GM23338 (cell line): ENCODE measurements around the gene SIGLEC8. TPM values are rescaled to one million over a fixed set of nuclear protein-coding genes. Genes with fewer than 3 reads are reported as not detected.

Experiments
- ATAC-seq: fragments of 200-7000 bp; cut with Tn5 transposase; 3 replicates; pipeline ENCODE4 v1.9.1; 2020
- DNase-seq: peaks from one replicate; pipeline ENCODE4 v3.0.0-alpha.2; 2015; ENCODE audit warnings: low spot score
- H2AFZ ChIP-seq: fragments of 200-600 bp; sonication (generic); 2 replicates; pipeline ENCODE4 v1.8.0; 2016; ENCODE audit warnings: antibody characterized with exemption, mild to moderate bottlenecking, moderate library complexity
- H3F3A ChIP-seq: fragments of 200-600 bp; sonication (generic); replicated peaks from 2 replicates; pipeline ENCODE4 v1.8.0; 2017; ENCODE audit warnings: antibody characterized with exemption, mixed run types, low read depth
- H3K27ac ChIP-seq: fragments of 200-600 bp; sonication (generic); 2 replicates; pipeline ENCODE4 v1.6.1; 2016; ENCODE audit warnings: low read depth
- H3K27me3 ChIP-seq: fragments of 200-600 bp; sonication (generic); 2 replicates; pipeline ENCODE4 v1.8.0; 2016; ENCODE audit warnings: mild to moderate bottlenecking, mixed run types, moderate library complexity; ENCODE audit not compliant: insufficient read depth
- H3K36me3 ChIP-seq: fragments of 200-600 bp; sonication (generic); 2 replicates; pipeline ENCODE4 v1.8.0; 2016; ENCODE audit warnings: mild to moderate bottlenecking; ENCODE audit not compliant: insufficient read depth
- H3K4me1 ChIP-seq: fragments of 200-600 bp; sonication (generic); 2 replicates; pipeline ENCODE4 v1.8.0; 2016; ENCODE audit warnings: mild to moderate bottlenecking, moderate library complexity; ENCODE audit not compliant: insufficient read depth
- H3K4me2 ChIP-seq: fragments of 200-600 bp; sonication (generic); 2 replicates; pipeline ENCODE4 v1.7.1; 2017; ENCODE audit warnings: mixed run types
- H3K4me3 ChIP-seq: fragments of 200-600 bp; sonication (generic); 2 replicates; pipeline ENCODE4 v1.6.1; 2016; ENCODE audit warnings: mixed run types
- H3K79me2 ChIP-seq: fragments of 200-600 bp; sonication (generic); replicated peaks from 2 replicates; pipeline ENCODE4 v1.8.0; 2017; ENCODE audit warnings: mild to moderate bottlenecking; ENCODE audit not compliant: insufficient read depth
- H3K9me2 ChIP-seq: fragments of 200-600 bp; sonication (generic); 2 replicates; pipeline ENCODE4 v1.8.0; 2017; ENCODE audit not compliant: insufficient read depth
- H4K20me1 ChIP-seq: fragments of 200-600 bp; sonication (generic); replicated peaks from 2 replicates; pipeline ENCODE4 v1.8.0; 2017; ENCODE audit warnings: mild to moderate bottlenecking; ENCODE audit not compliant: insufficient read depth
- H3K27ac Mint-ChIP-seq: 2 replicates; pipeline ENCODE4 v1.8.0; 2020; ENCODE audit warnings: inconsistent platforms, mild to moderate bottlenecking, moderate library complexity, mixed read lengths
- H3K27me3 Mint-ChIP-seq: 3 replicates; pipeline ENCODE4 v1.8.0; 2022; ENCODE audit warnings: low read depth, mild to moderate bottlenecking, moderate library complexity, mixed read lengths, inconsistent platforms; ENCODE audit not compliant: insufficient read depth, poor library complexity
- H3K36me3 Mint-ChIP-seq: 3 replicates; pipeline ENCODE4 v1.8.0; 2021; ENCODE audit warnings: low read depth, mild to moderate bottlenecking, inconsistent platforms, moderate library complexity, mixed read lengths
- H3K4me1 Mint-ChIP-seq: 3 replicates; pipeline ENCODE4 v1.8.0; 2020; ENCODE audit warnings: mild to moderate bottlenecking, inconsistent platforms, mixed read lengths
- H3K4me3 Mint-ChIP-seq: 3 replicates; pipeline ENCODE4 v1.8.0; 2021; ENCODE audit warnings: moderate library complexity, mild to moderate bottlenecking, inconsistent platforms, mixed read lengths
- H3K9me3 Mint-ChIP-seq: 3 replicates; pipeline ENCODE4 v1.8.0; 2020; ENCODE audit warnings: moderate library complexity, mild to moderate bottlenecking, inconsistent platforms, mixed read lengths
- CREB1 ChIP-seq: fragments of 250-450 bp; sonication (Bioruptor Pico); IDR thresholded peaks from 2 replicates; pipeline ENCODE4 v1.5.0; 2020; ENCODE audit warnings: low read depth, mild to moderate bottlenecking, moderate library complexity
- CTCF ChIP-seq, 2 experiments: fragments of 200-600 bp in 1 of 2; sonication (generic) in 1 of 2; conservative IDR thresholded peaks; 2 replicates each; pipeline versions ENCODE4 v1.5.1 to v1.6.1; 2016 to 2017; ENCODE audit warnings: antibody characterized with exemption in 2 of 2, low read depth in 2 of 2, mild to moderate bottlenecking in 2 of 2, moderate library complexity in 1 of 2
- ETS1 ChIP-seq: IDR thresholded peaks from 2 replicates; pipeline ENCODE4 v1.6.1; 2016; ENCODE audit warnings: antibody characterized with exemption
- EZH2 ChIP-seq: fragments of 200-600 bp; sonication (generic); IDR thresholded peaks from one replicate; pipeline ENCODE4 v1.8.0; 2017; ENCODE audit warnings: antibody characterized with exemption, mild to moderate bottlenecking, low read depth; ENCODE audit not compliant: unreplicated experiment
- EZH2phosphoT487 ChIP-seq: fragments of 200-600 bp; sonication (generic); IDR thresholded peaks from one replicate; pipeline ENCODE4 v1.8.1; 2018; ENCODE audit warnings: antibody characterized with exemption; ENCODE audit not compliant: unreplicated experiment
- JUNB ChIP-seq: IDR thresholded peaks from one replicate; pipeline ENCODE4 v1.6.1; 2016; ENCODE audit warnings: antibody characterized with exemption; ENCODE audit not compliant: unreplicated experiment
- NANOG ChIP-seq: IDR thresholded peaks from 2 replicates; pipeline ENCODE4 v1.6.1; 2016; ENCODE audit warnings: antibody characterized with exemption, borderline replicate concordance
- POLR2AphosphoS5 ChIP-seq: IDR thresholded peaks from 2 replicates; pipeline ENCODE4 v1.6.1; 2016; ENCODE audit warnings: antibody characterized with exemption, low read depth
- REST ChIP-seq: IDR thresholded peaks from one replicate; pipeline ENCODE4 v1.6.1; 2018; ENCODE audit warnings: antibody characterized with exemption; ENCODE audit not compliant: unreplicated experiment
- STAT1 ChIP-seq: IDR thresholded peaks from one replicate; pipeline ENCODE4 v1.6.1; 2016; ENCODE audit warnings: antibody characterized with exemption; ENCODE audit not compliant: unreplicated experiment
- ZNF114 ChIP-seq: fragments of 250-450 bp; sonication (Bioruptor Pico); IDR thresholded peaks from 2 replicates; pipeline ENCODE4 v1.5.0; 2020; ENCODE audit warnings: mild to moderate bottlenecking, moderate library complexity
- ZNF331 ChIP-seq: fragments of 250-450 bp; sonication (Bioruptor Pico); IDR thresholded peaks from 2 replicates; pipeline ENCODE4 v1.5.0; 2020; ENCODE audit warnings: low read depth, mild to moderate bottlenecking, moderate library complexity
- ZNF462 ChIP-seq: fragments of 250-450 bp; sonication (Bioruptor Pico); IDR thresholded peaks from 2 replicates; pipeline ENCODE4 v1.5.0; 2020; ENCODE audit warnings: mild to moderate bottlenecking, moderate library complexity
- polyA plus RNA-seq: library from polyadenylated mRNA; unstranded; fragments of >200 nt; fragmentation: Nextera tagmentation; extraction: Ambion mirVana; gene quantifications from 2 replicates; pipeline ENCODE4 v1.2.1, GENCODE V29; 2016
- total RNA-seq: library from RNA; depleted of rRNA; stranded (reverse); fragments of >200 nt; shearing (Covaris generic); gene quantifications from 2 replicates; pipeline ENCODE4 v1.2.3, GENCODE V29; 2014

SIGLEC8 gene
- total and polyA plus RNA-seq, 2 experiments from 2014 or later, result not detected

GRCh38 chr19:51478381-51479234 is 20.4 kb upstream of the SIGLEC8 start, which contains the start of gene CEACAM18:
Gene CEACAM18, plus strand, starts transcription at chr19:51478539.
- Mint-ChIP-seq H3K9me3 (peaks cover 86% of the 10 kb centered on the region), H3K36me3 (peaks cover 28% of the 10 kb centered on the region), H3K27me3 (peaks cover 17% of the 10 kb centered on the region), H3K4me3 (no peak within 1 kb of the TSS), H3K27ac (no peak within 1 kb of the TSS), H3K4me1 (no peaks in the 10 kb centered on the region)
- H3F3A ChIP-seq, result no peaks in the 10 kb centered on the region
- no peak for ATAC-seq
- no peak for DNase-seq
- H3K36me3 ChIP-seq, result no peaks in the 10 kb centered on the region
- H3K79me2 ChIP-seq, result no peaks in the 10 kb centered on the region
- H3K27ac ChIP-seq, result no peak within 1 kb of the TSS
- H3K4me3 ChIP-seq, result no peak within 1 kb of the TSS
- peaks cover 5% of the 10 kb centered on the region; the same call in 1 of the 2 replicates for H3K9me2 ChIP-seq
- no peaks in the 10 kb centered on the region for H4K20me1 ChIP-seq
- H3K4me2 ChIP-seq, result no peak within 1 kb of the TSS
- no peak within 1 kb of the TSS for H2AFZ ChIP-seq
- H3K27me3 ChIP-seq, result no peaks in the 10 kb centered on the region
- no peaks in the 10 kb centered on the region for H3K4me1 ChIP-seq
- no peak for TF ChIP-seq EZH2phosphoT487
- no peak for TF ChIP-seq CREB1 (CRISPR knock-in tag)
- TF ChIP-seq NANOG, result no peak
- TF ChIP-seq STAT1, result no peak
- no peak for TF ChIP-seq ZNF114 (CRISPR knock-in tag)
- no peak for TF ChIP-seq EZH2
- TF ChIP-seq CTCF (conservative IDR thresholded peaks at IDR 0.05; ENCODE audit: low read depth in 2 of 2), result no peak
- no peak for TF ChIP-seq JUNB
- TF ChIP-seq REST, result no peak
- TF ChIP-seq POLR2AphosphoS5, result no peak
- TF ChIP-seq ZNF331 (CRISPR knock-in tag), result no peak
- no peak for TF ChIP-seq ETS1
- TF ChIP-seq ZNF462 (CRISPR knock-in tag), result no peak
